SK-MEL-5 (cell line): ENCODE results near the gene ZNF337. TPM values are rescaled to one million over a fixed set of nuclear protein-coding genes. Genes with fewer than 3 reads are reported as not detected.
"Not testable (repeated sequence)": the region's sequence is repeated elsewhere in the genome, so short reads cannot be mapped to it uniquely, and the experiment has no call there.

Source experiments
- DNase-seq: peaks from one replicate; pipeline ENCODE4 v3.0.0-alpha.2; 2016; ENCODE audit warnings: low read depth, low spot score
- in situ Hi-C: cut with HindIII; loops from 2 replicates; pipeline ENCODE4 v1.10.0; 2016; ENCODE audit warnings: low sequenced_read_pairs, high pct_unique_total_duplicates, low pct_unique_long_range_greater_than_20kb
- polyA plus RNA-seq, 2 experiments: library from polyadenylated mRNA; depleted of rRNA; stranded (reverse); fragments of >200 nt; gene quantifications; 2 replicates each; pipeline ENCODE4 v1.2.3, GENCODE V29; 2015
- total RNA-seq: library from RNA; depleted of rRNA; stranded (reverse); fragments of >200 nt; shearing (Covaris generic); gene quantifications from 2 replicates; pipeline ENCODE4 v1.2.3, GENCODE V29; 2014; rRNA removed

Gene ZNF337
- total RNA-seq, result 15.7 and 17.9 TPM in 2 replicates
- polyA plus RNA-seq (2015; cell fraction: cytosol; rRNA removed), result 10.3 and 11.4 TPM in 2 replicates
- 87.0 and 104 TPM in 2 replicates for polyA plus RNA-seq (2015; cell fraction: nucleus; rRNA removed)

DNA sequence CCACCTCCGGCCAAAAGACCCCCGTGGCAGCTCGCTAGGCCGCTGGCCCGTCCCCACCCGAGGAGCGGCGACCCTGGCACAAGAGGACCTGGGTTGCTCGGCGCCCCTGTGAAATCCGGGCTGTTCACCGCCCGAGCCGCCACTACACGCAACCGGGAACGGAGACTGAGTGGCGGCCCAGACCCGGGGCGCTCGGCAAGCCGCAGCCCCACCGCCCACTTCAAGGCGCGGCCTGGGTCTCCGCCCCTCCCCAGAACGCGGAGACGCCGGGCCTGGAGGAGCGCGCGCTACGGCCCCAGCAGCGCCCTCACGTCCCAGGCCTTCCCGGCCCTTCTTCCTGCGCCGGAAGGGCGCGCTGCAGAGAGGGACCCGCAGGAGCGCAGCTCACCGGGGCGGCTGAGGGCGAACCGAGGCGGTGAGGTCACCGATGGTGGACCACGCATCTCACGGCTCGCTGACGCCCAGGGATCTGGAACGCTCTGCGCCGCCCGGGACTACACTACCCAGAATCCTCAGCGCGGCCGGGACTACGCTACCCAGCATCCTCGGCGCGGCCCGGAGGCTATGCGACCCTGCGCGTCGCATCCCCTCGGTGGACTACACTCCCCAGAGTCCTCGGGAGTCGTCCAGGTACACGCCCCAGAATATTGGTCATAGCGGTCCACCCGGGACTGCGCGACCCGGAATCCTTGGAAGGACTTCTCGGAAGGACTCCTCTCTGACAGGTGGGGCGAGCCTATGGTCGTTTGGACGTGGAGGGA, at the start of gene ZNF337:
Gene ZNF337 (minus strand): TSS at position 483 of the 761 bp plus-strand sequence. CDS start 10,436 bp downstream, outside the sequence.
- in situ Hi-C loops, result no loop called here
- DNase-seq, result peak; percentile 95

DNA sequence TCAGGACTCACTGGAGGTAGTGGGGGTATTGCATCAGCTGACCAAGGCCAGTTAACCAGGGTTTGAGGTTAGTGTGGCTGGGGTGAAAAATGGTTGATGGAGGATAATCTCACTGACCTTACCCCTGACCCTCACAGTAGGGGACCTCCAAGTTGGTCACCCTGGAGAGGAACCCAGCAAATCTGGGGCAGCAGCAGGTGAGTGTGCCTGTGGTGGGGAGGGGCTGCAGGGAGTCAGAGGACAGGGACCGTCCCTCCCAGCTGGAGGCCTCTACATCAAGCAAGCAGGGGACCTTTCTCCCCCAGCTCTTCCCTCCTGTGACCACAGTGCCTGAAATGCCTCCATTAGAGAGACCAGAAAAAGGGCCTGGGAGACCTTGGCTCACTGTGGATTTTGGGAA, 49.1 kb upstream of the ZNF337 start:
- no peak for DNase-seq
- in situ Hi-C loops, result no loop called here

DNA sequence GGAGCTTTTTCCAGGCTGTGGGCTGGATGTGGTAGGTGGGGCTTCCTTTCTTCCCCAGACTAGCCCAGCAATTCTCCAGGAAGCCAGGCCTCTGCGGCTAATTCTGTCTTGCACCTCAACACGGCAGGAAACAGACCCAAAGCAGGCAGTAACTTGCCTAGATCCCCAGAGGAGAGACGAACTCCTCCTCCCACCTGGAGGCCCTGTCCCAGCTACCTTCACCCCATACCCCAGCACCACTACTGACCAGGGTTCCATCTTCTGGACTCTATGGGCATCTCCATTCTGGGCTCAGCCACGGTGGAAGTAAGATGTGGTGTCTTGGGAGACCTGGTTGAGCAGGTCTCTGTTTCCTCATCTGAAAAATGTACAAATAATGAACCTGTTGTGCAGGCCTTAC, 48.4 kb upstream of the ZNF337 start:
- in situ Hi-C loops, result no loop called here
- DNase-seq, result no peak

DNA sequence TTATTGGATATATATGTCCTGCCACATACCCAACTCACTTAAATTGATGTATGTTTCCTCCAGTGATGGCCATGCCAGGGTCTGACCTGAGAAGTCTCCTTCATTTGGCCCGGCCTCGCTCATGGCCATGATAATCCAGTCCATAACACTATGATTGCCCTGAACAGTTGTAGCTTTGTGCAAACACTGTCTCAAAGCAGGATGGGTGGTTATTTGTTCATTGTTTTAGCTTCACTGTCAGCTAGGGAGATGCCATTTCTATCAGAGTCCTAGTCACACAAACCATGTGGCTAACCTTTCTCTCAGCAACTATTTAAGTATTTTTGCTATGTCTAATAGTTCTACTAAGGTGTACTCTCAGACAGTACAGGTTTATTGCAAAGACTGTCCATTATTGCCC, 47.6 kb upstream of the ZNF337 start:
- in situ Hi-C loops, result no loop called here

DNA sequence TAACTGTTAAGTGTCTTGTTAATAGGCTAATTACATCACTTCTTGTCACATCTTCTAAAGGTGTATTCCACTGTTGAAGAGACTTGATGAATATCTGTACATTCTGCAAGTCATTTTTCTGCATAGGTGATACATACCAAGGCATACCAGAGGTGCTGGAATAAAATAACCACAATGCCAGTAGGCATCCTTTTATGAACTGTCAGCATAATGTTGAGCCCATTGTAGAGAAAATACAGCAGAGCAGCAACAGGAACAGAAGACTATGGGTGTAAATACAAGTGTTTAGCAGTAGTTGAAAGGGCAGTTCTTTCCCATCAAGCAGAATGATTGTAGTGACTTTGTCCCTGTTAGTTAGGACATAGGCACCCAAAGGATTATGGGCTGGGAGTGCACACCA, 44.4 kb upstream of the ZNF337 start:
- DNase-seq, result no peak
- in situ Hi-C loops, result no loop called here

More for the DNA sequence above, 47.6 kb upstream of the ZNF337 start:
- peak; percentile 56 for DNase-seq

DNA sequence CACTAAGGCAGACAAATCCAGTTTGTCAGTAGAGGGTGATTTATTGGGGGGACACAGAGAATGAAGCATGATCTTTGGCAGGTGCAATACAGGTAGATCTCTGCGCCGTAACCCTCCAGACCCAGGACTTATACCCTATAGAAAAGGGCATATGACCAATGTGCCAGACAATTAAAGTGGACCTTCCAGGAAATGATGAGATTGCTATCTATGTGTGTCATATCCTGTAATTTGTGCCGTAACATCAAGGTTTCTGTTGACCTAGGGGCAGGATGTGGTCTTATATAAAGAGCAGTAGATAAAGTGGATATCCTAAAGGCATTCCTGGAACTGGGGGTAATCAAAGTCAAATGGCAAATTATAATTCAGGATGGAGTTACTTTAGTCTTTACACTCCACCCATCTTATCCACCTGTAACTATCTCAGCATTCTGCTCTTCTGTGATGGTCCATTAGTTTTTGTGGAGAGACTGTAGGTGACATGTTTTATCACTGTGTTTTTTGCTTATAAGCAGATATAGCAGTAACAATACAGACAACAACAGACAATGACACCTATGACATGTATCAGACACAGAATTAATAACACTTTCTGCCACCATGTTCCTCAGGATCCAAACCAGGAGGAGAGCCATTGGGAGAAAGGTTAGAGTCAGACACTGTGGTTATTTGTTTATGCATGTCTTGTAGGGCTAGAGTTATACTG, 43.1 kb upstream of the ZNF337 start:
- in situ Hi-C loops, result no loop called here
- DNase-seq, result no peak

DNA sequence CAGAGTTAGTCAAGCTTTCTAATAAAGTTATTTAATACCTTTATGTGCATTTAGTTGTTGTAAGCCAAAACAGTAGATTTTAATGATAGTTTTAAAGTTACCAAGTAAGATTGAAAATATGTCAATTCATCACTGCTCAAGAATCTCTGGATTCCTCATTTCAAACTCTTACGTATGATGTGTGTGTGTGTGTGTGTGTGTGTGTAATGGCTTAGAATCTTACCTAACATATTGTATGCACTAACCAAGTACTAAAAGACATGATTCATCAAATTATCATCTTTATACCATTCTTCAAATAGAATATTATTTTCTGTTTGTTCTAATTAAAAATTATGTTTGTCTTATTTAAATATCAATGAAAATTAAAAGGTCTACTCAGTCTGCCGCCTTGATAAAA, 41.5 kb upstream of the ZNF337 start:
- no peak for DNase-seq
- in situ Hi-C loops, result no loop called here

DNA sequence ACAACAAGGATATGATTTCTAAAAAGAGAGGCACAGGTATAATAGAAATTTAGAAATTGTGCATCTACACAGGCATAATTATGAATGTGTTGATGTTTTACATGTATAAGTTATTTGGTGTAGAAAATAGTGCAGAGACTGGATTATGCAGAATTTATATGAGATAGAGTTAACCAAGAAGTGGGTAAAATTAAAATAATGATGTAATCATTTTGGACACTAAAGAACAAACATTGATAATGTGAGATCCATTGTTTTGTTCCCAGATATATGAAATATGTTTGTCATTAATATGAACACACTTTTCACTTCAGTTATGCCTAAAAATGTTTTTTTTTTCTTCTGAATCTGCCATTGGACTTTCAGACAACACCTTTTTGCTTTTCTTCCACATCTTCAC, 37.2 kb upstream of the ZNF337 start:
- DNase-seq, result no peak
- in situ Hi-C loops, result no loop called here

DNA sequence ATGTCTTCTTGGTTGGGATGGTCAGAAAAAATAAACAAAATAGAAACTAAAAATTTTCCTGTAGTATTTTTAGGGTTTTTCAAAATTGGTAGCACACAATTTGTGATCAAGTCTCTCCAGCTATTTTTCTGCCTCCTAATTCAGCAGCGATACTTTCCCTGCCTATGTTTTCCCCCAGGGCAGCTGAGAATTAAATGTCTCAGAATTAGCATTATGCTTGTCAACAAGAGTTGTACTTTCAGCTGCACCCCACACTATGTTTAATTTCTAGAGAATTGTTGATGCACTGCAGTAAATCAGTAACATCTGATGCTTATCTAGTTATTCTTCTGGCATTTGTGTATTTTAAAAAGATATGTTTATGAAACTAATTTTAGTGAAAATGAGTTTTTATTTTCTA, 34.2 kb upstream of the ZNF337 start:
- DNase-seq, result no peak
- in situ Hi-C loops, result no loop called here

DNA sequence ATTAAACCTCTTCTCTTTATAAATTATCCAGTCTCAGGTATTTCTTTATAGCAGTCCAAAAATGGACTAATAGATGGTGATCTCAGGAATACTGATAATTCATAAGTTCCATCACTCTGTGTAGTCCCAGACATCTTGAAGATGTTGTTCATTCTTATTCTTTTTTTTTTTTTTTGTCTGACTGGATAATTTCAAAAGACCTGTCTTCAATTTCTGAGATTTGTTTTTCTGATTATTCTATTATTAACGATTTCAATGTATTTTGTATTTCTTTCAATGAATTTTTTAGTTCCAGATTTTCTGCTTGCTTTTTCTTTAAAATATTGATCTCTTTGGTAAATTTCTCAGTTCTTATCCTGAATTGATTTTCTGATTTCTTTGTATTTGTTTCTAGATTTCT, 29.7 kb upstream of the ZNF337 start:
- no peak for DNase-seq
- in situ Hi-C loops, result no loop called here

DNA sequence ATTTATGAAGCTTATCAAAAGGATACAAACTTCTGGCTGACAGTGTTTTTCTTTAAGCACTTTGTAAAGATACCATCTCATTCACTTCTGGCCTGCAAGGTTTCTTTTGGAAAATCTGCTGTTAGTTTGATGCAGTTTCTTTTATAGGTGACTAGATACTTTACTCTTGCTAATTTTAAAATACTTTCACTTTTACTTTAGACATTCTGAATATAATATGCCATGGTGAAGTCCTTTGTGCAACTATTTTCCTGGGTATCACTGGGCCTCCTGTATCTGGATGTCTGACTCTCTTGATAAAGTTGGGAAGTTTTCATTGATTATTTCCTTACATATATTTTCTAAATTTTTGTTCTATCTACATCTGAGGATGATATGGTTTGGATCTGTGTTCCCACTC, 29.0 kb upstream of the ZNF337 start:
- in situ Hi-C loops, result no loop called here
- no peak for DNase-seq

DNA sequence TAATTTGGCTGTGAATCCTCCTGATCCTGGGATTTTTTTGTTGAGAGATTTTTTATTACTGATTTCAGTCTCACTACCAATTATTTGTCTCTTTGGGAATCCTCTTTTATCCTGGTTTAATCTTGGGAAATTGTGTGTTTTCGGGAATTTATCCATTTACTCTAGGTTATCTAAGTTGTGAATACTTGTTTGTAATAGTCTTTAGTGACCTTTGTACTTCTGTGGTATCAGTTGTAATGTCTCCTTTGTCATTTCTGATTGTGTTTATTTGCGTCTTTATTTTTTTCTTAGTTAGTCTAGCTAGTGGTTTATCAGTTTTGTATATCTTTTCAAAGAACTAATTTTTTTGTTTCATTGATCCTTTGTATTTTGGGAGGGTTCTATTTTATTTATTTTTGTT, 27.3 kb upstream of the ZNF337 start:
- DNase-seq, result no peak
- in situ Hi-C loops, result no loop called here

DNA sequence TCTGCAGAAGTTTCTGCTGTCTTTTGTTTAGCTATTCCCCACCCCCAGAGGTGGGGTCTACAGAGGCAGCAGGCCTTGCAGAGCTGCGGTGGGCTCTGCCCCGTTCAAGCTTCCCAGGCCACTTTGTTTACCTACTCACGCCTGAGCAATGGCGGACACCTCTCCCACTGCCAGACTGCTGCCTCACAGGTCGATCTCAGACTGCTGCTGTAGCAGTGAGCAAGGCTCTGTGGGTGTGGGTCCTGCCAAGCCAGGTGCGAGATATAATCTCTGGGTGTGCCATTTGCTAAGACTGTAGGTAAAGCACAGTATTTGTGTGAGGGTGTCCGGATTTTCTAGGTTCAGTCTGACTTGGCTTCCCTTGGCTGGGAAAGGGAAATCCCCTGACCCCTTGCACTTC, 23.6 kb upstream of the ZNF337 start:
- DNase-seq, result no peak
- in situ Hi-C loops, result no loop called here

DNA sequence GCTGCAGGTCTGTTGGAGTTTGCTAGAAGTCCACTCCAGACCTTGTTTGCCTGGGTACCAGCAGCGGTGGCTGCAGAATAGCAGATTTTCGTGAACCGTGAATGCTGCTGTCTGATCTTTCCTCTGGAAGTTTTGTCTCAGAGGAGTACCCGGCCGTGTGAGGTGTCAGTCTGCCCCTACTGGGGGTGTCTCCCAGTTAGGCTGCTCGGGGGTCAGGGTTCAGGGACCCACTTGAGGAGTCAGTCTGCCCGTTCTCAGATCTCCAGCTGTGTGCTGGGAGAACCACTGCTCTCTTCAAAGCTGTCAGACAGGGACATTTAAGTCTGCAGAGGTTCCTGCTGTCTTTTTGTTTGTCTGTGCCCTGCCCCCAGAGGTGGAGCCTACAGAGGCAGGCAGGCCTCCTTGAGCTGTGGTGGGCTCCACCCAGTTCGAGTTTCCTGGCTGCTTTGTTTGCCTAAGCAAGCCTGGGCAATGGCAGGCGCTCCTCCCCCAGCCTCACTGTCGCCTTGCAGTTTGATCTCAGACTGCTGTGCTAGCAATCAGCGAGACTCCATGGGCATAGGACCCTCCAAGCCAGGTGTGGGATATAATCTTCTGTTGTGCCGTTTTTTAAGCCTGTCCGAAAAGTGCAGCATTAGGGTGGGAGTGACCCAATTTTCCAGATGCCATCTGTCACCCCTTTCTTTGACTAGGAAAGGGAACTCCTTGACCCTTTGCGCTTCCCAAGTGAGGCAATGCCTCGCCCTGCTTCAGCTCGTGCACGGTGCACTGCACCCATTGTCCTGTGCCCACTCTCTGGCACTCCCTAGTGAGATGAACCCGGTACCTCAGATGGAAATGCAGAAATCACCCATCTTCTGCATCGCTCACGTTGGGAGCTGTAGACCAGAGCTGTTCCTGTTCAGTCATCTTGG, 22.5 kb upstream of the ZNF337 start:
- DNase-seq, in situ Hi-C loops: not testable (repeated sequence)

DNA sequence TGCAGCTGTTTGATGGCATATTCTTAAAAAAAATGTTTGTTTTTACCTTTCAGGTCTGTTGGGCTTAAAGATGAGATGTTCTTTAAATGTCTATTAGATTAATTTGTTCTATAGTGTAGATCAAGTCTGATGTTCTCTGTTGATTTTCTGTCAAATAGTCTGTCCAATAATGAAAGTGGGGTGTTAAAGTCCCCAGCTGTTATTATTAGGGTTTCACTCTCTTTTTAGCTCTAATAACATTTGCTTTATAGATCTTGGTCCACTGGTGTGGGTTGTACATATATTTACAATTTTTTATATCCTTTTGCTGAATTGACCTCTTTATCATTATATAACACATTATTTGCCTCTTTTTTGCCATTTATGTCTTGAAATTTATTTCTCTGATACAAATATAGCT, 11.0 kb upstream of the ZNF337 start:
- in situ Hi-C loops, result no loop called here
- no peak for DNase-seq

DNA sequence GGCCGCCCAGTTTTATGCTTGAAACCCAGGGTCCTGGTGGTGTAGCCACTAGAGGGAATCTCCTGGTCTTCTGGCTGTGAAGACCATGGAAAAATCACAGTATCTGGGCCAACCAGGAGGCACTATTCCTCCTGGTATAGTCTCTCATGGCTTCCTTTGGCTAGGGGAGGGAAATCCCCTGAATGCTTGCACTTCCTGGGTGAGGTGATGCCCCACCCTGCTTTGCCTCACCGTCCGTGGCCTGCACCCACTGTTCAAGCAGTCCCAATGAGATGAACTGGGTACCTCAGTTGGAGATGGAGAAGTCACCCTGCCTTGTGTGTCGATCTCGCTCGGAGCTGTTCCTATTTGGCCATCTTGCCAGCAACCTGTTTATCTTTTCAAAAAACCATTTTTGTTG, 10.1 kb upstream of the ZNF337 start:
- in situ Hi-C loops, result no loop called here
- no peak for DNase-seq

DNA sequence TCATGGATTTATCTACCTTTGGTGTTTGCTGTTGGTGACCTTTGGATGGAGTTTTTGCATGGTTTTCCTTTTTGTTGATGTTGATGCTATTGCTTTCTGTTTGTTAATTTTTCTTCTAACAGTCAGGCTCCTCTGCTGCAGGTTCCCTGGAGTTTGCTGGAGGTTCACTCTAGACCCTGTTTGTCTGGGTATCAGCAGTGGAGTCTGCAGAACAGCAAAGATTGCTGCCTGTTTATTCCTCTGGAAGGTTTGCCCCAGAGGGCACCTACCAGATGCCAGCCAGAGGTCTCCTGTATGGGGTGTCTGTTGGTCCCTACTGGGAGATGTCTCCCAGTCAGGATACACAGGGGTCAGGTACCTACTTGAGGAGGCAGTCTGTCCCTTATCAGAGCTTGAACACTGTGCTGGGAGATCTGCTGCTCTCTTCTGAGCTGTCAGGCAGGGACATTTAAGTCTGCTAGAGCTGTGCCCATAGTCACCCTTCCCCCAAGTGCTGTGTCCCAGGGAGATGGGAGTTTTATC, 9.2 kb upstream of the ZNF337 start:
- in situ Hi-C loops, result no loop called here
- DNase-seq, result no peak

DNA sequence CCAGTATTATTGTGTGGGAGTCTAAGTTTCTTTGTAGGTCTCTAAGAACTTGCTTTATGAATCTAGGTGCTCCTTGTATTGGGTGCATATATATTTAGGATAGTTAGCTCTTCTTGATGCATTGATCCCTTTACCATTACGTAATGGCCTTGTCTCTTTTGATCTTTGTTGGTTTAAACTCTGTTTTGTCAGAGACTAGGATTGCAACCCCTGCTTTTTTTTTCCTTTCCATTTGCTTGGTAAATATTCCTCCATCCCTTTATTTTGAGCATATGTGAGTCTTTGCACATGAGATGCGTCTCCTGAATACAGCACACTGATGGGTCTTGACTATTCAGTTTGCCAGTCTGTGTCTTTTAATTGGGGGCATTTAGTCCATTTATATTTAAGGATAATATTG, 7.7 kb upstream of the ZNF337 start:
- in situ Hi-C loops, DNase-seq: not testable (repeated sequence)
